Measurements from ENCODE around the gene ECM2. TPM values are rescaled to one million over a fixed set of nuclear protein-coding genes. Genes with fewer than 3 reads are reported as not detected.

The ECM2 gene
- total and polyA plus RNA-seq, 7 experiments from 2014 or later, result not detected

GRCh38 chr9:92563116-92564100 lies 27.6 kb upstream of the ECM2 start:
- Histone ChIP-seq H3K36me3 (ENCODE audit: control insufficient read depth in 2 of 3, insufficient read depth in 3 of 3, low read length in 3 of 3) (no peaks in the 10 kb centered on the region), H3K4me1 (ENCODE audit: control insufficient read depth in 2 of 2, insufficient read depth in 2 of 2, low read length in 2 of 2) (no peaks in the 10 kb centered on the region), H3K9me3 (ENCODE audit: control insufficient read depth in 2 of 3, low read length in 3 of 3) (no peaks in the 10 kb centered on the region), H3K27me3 (ENCODE audit: control insufficient read depth in 2 of 2, insufficient read depth in 2 of 2, low read length in 2 of 2) (no peaks in the 10 kb centered on the region), H3K27ac (ENCODE audit: low read depth, low read length) (no peak overlapping the region), H3K4me3 (ENCODE audit: low read length) (no peak overlapping the region)
- no peak overlapping the region for H3K4me3 Mint-ChIP-seq
- peaks cover 3 to 32% (median 10%) of the 10 kb centered on the region in 11 donors for H3K9me3 Mint-ChIP-seq
- ChIA-PET CTCF (no interaction called here), POLR2A (no interaction called here)
- no peak for ATAC-seq
- no peak for DNase-seq
- peak overlapping the region in 1 of 9 donors; percentile 10 for H3K27ac Mint-ChIP-seq
- no peaks in the 10 kb centered on the region for H3K4me1 Mint-ChIP-seq
- intact Hi-C loops (cut with micrococcal nuclease), result no loop called here
- H3K36me3 Mint-ChIP-seq, result peaks cover 7 to 12% (median 8%) of the 10 kb centered on the region in 5 donors
- no peaks in the 10 kb centered on the region for H3K27me3 Mint-ChIP-seq

GRCh38 chr9:92562461-92562967 lies 26.7 kb upstream of the ECM2 start:
- H3K27me3 Mint-ChIP-seq, result no peaks in the 10 kb centered on the region
- no peak overlapping the region for H3K27ac ChIP-seq (ENCODE audit: low read depth, low read length)
- POLR2A ChIA-PET, result no interaction called here
- H3K4me3 ChIP-seq (ENCODE audit: low read length), result no peak overlapping the region
- H3K36me3 Mint-ChIP-seq, result peaks cover 7 to 12% (median 8%) of the 10 kb centered on the region in 5 donors
- no peak for DNase-seq
- no peak for ATAC-seq
- no peaks in the 10 kb centered on the region for H3K4me1 Mint-ChIP-seq
- intact Hi-C loops (cut with micrococcal nuclease), result no loop called here
- H3K4me3 Mint-ChIP-seq, result no peak overlapping the region
- H3K9me3 Mint-ChIP-seq, result peaks cover 3 to 24% (median 10%) of the 10 kb centered on the region in 11 donors
- no peaks in the 10 kb centered on the region for H3K36me3 ChIP-seq (ENCODE audit: control insufficient read depth in 2 of 3, insufficient read depth in 3 of 3, low read length in 3 of 3)
- H3K9me3 ChIP-seq (ENCODE audit: control insufficient read depth in 2 of 3, low read length in 3 of 3), result no peaks in the 10 kb centered on the region
- no peaks in the 10 kb centered on the region for H3K4me1 ChIP-seq (ENCODE audit: control insufficient read depth in 2 of 2, insufficient read depth in 2 of 2, low read length in 2 of 2)
- no peak overlapping the region for H3K27ac Mint-ChIP-seq
- CTCF ChIA-PET, result no interaction called here
- H3K27me3 ChIP-seq (ENCODE audit: control insufficient read depth in 2 of 2, insufficient read depth in 2 of 2, low read length in 2 of 2), result no peaks in the 10 kb centered on the region

- Histone ChIP-seq H3K27me3 (ENCODE audit: control insufficient read depth in 2 of 2, insufficient read depth in 2 of 2, low read length in 2 of 2) (no peaks in the 10 kb centered on the region), H3K4me3 (ENCODE audit: low read length) (no peak overlapping the region), H3K27ac (ENCODE audit: low read depth, low read length) (no peak overlapping the region), H3K4me1 (ENCODE audit: control insufficient read depth in 2 of 2, insufficient read depth in 2 of 2, low read length in 2 of 2) (no peaks in the 10 kb centered on the region), H3K9me3 (ENCODE audit: control insufficient read depth in 2 of 3, low read length in 3 of 3) (no peaks in the 10 kb centered on the region), H3K36me3 (ENCODE audit: control insufficient read depth in 2 of 3, insufficient read depth in 3 of 3, low read length in 3 of 3) (no peaks in the 10 kb centered on the region)
- ATAC-seq (no peak), DNase-seq (no peak)
- ChIA-PET POLR2A (no interaction called here), CTCF (no interaction called here)
- peaks cover 2 to 18% (median 8%) of the 10 kb centered on the region in 11 donors for H3K9me3 Mint-ChIP-seq
- no peaks in the 10 kb centered on the region for H3K4me1 Mint-ChIP-seq
- H3K27me3 Mint-ChIP-seq, result no peaks in the 10 kb centered on the region
- H3K27ac Mint-ChIP-seq, result no peak overlapping the region
- intact Hi-C loops (cut with micrococcal nuclease), result no loop called here
- peaks cover 7 to 11% (median 8%) of the 10 kb centered on the region in 5 donors for H3K36me3 Mint-ChIP-seq
- no peak overlapping the region for H3K4me3 Mint-ChIP-seq
These were observed 25.9 kb upstream of the ECM2 start for GRCh38 chr9:92561374-92562330.

- POLR2A ChIA-PET, result no interaction called here
- no peak overlapping the region for H3K4me3 Mint-ChIP-seq
- peaks cover 0 to 6% (median 5%) of the 10 kb centered on the region in 7 donors for H3K4me1 Mint-ChIP-seq
- ATAC-seq (no peak), DNase-seq (no peak)
- Histone ChIP-seq H3K4me1 (ENCODE audit: control insufficient read depth in 2 of 2, insufficient read depth in 2 of 2, low read length in 2 of 2) (no peaks in the 10 kb centered on the region), H3K27me3 (ENCODE audit: control insufficient read depth in 2 of 2, insufficient read depth in 2 of 2, low read length in 2 of 2) (no peaks in the 10 kb centered on the region), H3K27ac (ENCODE audit: low read depth, low read length) (no peak overlapping the region), H3K9me3 (ENCODE audit: control insufficient read depth in 2 of 3, low read length in 3 of 3) (no peaks in the 10 kb centered on the region), H3K4me3 (ENCODE audit: low read length) (no peak overlapping the region), H3K36me3 (ENCODE audit: control insufficient read depth in 2 of 3, insufficient read depth in 3 of 3, low read length in 3 of 3) (no peaks in the 10 kb centered on the region)
- CTCF ChIA-PET, result no interaction called here
- peaks cover 4 to 12% (median 5%) of the 10 kb centered on the region in 5 donors for H3K36me3 Mint-ChIP-seq
- H3K9me3 Mint-ChIP-seq, result peaks cover 0 to 4% (median 0%) of the 10 kb centered on the region in 11 donors
- intact Hi-C loops (cut with micrococcal nuclease), result no loop called here
- H3K27ac Mint-ChIP-seq, result no peak overlapping the region
- no peaks in the 10 kb centered on the region for H3K27me3 Mint-ChIP-seq
These were observed 23.0 kb upstream of the ECM2 start for GRCh38 chr9:92558612-92559374.

- Mint-ChIP-seq H3K4me1 (peaks cover 0 to 3% (median 3%) of the 10 kb centered on the region in 7 donors), H3K27ac (no peak overlapping the region), H3K36me3 (peaks cover 0 to 5% (median 3%) of the 10 kb centered on the region in 5 donors), H3K27me3 (no peaks in the 10 kb centered on the region), H3K9me3 (peaks cover 0 to 2% (median 0%) of the 10 kb centered on the region in 11 donors), H3K4me3 (no peak overlapping the region)
- intact Hi-C loops (cut with micrococcal nuclease), result no loop called here
- DNase-seq, result no peak
- no peak overlapping the region for H3K27ac ChIP-seq (ENCODE audit: low read depth, low read length)
- ATAC-seq, result no peak
- POLR2A ChIA-PET, result no interaction called here
- H3K4me3 ChIP-seq (ENCODE audit: low read length), result no peak overlapping the region
- CTCF ChIA-PET, result no interaction called here
- no peaks in the 10 kb centered on the region for H3K36me3 ChIP-seq (ENCODE audit: control insufficient read depth in 2 of 3, insufficient read depth in 3 of 3, low read length in 3 of 3)
- H3K4me1 ChIP-seq (ENCODE audit: control insufficient read depth in 2 of 2, insufficient read depth in 2 of 2, low read length in 2 of 2), result no peaks in the 10 kb centered on the region
- H3K27me3 ChIP-seq (ENCODE audit: control insufficient read depth in 2 of 2, insufficient read depth in 2 of 2, low read length in 2 of 2), result no peaks in the 10 kb centered on the region
- no peaks in the 10 kb centered on the region for H3K9me3 ChIP-seq (ENCODE audit: control insufficient read depth in 2 of 3, low read length in 3 of 3)
These were observed 15.0 kb upstream of the ECM2 start for GRCh38 chr9:92550765-92551164.

- peaks cover 0 to 4% (median 0%) of the 10 kb centered on the region in 5 donors for H3K36me3 Mint-ChIP-seq
- H3K27me3 ChIP-seq (ENCODE audit: control insufficient read depth in 2 of 2, insufficient read depth in 2 of 2, low read length in 2 of 2), result no peaks in the 10 kb centered on the region
- H3K9me3 Mint-ChIP-seq, result peaks cover 0 to 8% (median 0%) of the 10 kb centered on the region in 11 donors
- no peak overlapping the region for H3K4me3 ChIP-seq (ENCODE audit: low read length)
- DNase-seq, result no peak
- H3K27me3 Mint-ChIP-seq, result no peaks in the 10 kb centered on the region
- H3K36me3 ChIP-seq (ENCODE audit: control insufficient read depth in 2 of 3, insufficient read depth in 3 of 3, low read length in 3 of 3), result no peaks in the 10 kb centered on the region
- H3K27ac ChIP-seq (ENCODE audit: low read depth, low read length), result no peak overlapping the region
- H3K9me3 ChIP-seq (ENCODE audit: control insufficient read depth in 2 of 3, low read length in 3 of 3), result no peaks in the 10 kb centered on the region
- ChIA-PET POLR2A (no interaction called here), CTCF (no interaction called here)
- no peak overlapping the region for H3K4me3 Mint-ChIP-seq
- no peak overlapping the region for H3K27ac Mint-ChIP-seq
- H3K4me1 ChIP-seq (ENCODE audit: control insufficient read depth in 2 of 2, insufficient read depth in 2 of 2, low read length in 2 of 2), result no peaks in the 10 kb centered on the region
- ATAC-seq, result no peak
- no peaks in the 10 kb centered on the region for H3K4me1 Mint-ChIP-seq
- intact Hi-C loops (cut with micrococcal nuclease), result no loop called here
These were observed 11.6 kb upstream of the ECM2 start for GRCh38 chr9:92547356-92547755.
